ENCODE data around the gene PODNL1.

- no peak for TF ChIP-seq TAF1 (IDR thresholded peaks at IDR 0.05; ENCODE audit: low read depth, low read length)
- no peak for TF ChIP-seq PAX5 (IDR thresholded peaks at IDR 0.05; ENCODE audit: insufficient read depth, low read length, severe bottlenecking)
- no peak for TF ChIP-seq POLR2A (IDR thresholded peaks at IDR 0.05; ENCODE audit: low read depth, low read length)
- no peak for TF ChIP-seq POLR2AphosphoS5 (IDR thresholded peaks at IDR 0.05; ENCODE audit: low read depth, low read length)
- TF ChIP-seq POU2F2 (IDR thresholded peaks at IDR 0.05; ENCODE audit: low read depth, low read length): no peak
- TF ChIP-seq SPI1 (IDR thresholded peaks at IDR 0.05; ENCODE audit: low read depth, low read length): no peak
These were observed 52.3 kb downstream of the PODNL1 start for GRCh38 chr19:13885826-13886365.

Data from GM12891 (cell line).